ENCODE measurements around the gene PRLHR. TPM values are rescaled to one million over a fixed set of nuclear protein-coding genes. Genes with fewer than 3 reads are reported as not detected.

PRLHR gene
- total RNA-seq (2016; rRNA removed; fragmentation: Illumina TruSeq; extraction: Trizol) (not detected in 2 replicates), polyA plus RNA-seq (2011; rRNA removed) (not detected in 2 replicates), polyA minus RNA-seq (2011; rRNA and poly(A)+ RNA removed; ENCODE audit: low replicate concordance) (not detected in 2 replicates), Bru-seq, nascent RNA (not detected), BruChase-seq, experiment 1, labeled RNA remaining after a 6-hour chase (percentile 31 among the genes with signal in this experiment), BruChase-seq, experiment 2, labeled RNA remaining after a 2-hour chase (percentile 38 among the genes with signal in this experiment)
- not detected in 2 replicates for total RNA-seq (2016; cell fraction: cytosol; rRNA removed; fragmentation: Illumina TruSeq; extraction: Trizol; ENCODE audit: low read depth)
- not detected in 2 replicates for total RNA-seq (2016; cell fraction: insoluble cytoplasmic fraction; rRNA removed; fragmentation: Illumina TruSeq; extraction: Trizol)
- not detected in 2 replicates for total RNA-seq (2016; cell fraction: membrane; rRNA removed; fragmentation: Illumina TruSeq; extraction: Trizol)
- total RNA-seq (2016; cell fraction: nucleus; rRNA removed; fragmentation: Illumina TruSeq; extraction: Trizol): not detected in 2 replicates
- polyA plus RNA-seq (2011; cell fraction: cytosol; rRNA removed): not detected in 2 replicates
- not detected in 2 replicates for polyA plus RNA-seq (2011; cell fraction: nucleus; rRNA removed)
- polyA plus RNA-seq (2012): not detected in 2 replicates
- polyA plus RNA-seq (2016; cell fraction: cytosol; fragmentation: Illumina TruSeq; extraction: Trizol; ENCODE audit: low read depth): not detected in 2 replicates
- not detected in 2 replicates for polyA plus RNA-seq (2016; cell fraction: insoluble cytoplasmic fraction; fragmentation: Illumina TruSeq; extraction: Trizol; ENCODE audit: low read depth)
- not detected in 2 replicates for polyA plus RNA-seq (2016; cell fraction: membrane; fragmentation: Illumina TruSeq; extraction: Trizol; ENCODE audit: low read depth)
- polyA plus RNA-seq (2016; cell fraction: nucleus; fragmentation: Illumina TruSeq; extraction: Trizol; ENCODE audit: insufficient read depth, low read depth): not detected in 2 replicates
- polyA minus RNA-seq (2011; cell fraction: cytosol; rRNA and poly(A)+ RNA removed): not detected in 2 replicates
- polyA minus RNA-seq (2011; cell fraction: nucleus; rRNA and poly(A)+ RNA removed): not detected in 2 replicates
- long read RNA-seq, experiment 1: 0 reads
- long read RNA-seq, experiment 2: 0 reads

DNA sequence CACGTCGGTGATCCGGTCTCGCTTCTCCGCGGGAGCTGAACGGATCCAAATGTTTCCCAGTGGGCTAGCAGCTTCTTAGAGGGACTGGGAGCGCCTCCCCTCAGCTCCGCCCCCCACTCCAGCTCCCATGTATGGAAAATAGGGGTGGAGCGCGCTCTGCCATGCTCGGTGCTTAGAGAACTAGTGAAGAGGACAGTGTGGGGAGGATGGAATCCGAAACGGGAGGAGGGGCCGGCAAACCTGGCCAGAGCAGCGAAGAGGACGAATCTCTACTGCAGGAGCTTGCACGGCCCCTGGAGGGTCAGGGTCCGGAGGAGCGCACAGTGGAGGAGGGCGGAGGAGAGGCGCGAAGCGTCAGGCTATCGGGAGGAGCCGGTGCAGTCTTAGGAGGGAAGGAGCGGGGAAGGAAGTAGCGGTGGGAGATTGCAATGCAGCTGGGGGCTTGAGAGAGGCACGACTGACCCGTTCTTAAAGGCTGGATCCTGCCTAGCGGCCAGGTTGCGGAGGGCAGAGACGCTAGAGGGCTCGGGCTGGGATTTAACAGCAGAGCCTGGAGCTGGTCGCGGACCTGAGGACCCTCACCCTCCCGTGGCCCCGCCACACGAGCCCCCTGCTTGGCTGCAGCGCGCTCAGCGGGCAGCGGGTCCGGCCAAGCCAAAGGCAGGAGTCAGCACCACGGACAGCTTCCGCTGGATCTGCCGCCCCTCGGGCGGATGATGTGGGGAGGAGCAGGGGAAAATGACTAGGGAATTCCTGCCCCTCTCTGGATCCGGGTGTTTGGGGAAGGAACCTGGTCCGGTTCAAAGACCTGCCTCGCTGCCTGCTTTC lies at the start of gene PRLHR:
Gene PRLHR (minus strand): TSS at position 51 of the 828 bp plus-strand sequence. CDS start 404 bp downstream, outside the sequence.
- peaks cover 0 to 14% of the 10 kb centered on the region in 2 experiments; a peak in 3 of 5 replicates for H3K27me3 ChIP-seq (ENCODE audit: control insufficient read depth in 1 of 2, insufficient read depth in 2 of 2, low read length in 2 of 2)
- H3K9ac ChIP-seq (ENCODE audit: insufficient read depth, low read depth, low read length): no peak within 1 kb of the TSS
- ChIA-PET POLR2A (no interaction called here), CTCF (ENCODE audit: low intra/inter-chr PET ratio, low total read pairs) (no interaction called here)
- H3K4me1 ChIP-seq (ENCODE audit: insufficient read depth, low read length): no peaks in the 10 kb centered on the region
- no peak within 1 kb of the TSS for H3K4me2 ChIP-seq (ENCODE audit: low read depth, low read length)
- H3K4me3 ChIP-seq (replicated peaks in 1 of 3; ENCODE audit: insufficient read depth in 1 of 3, low read depth in 2 of 3, low read length in 3 of 3): no peak within 1 kb of the TSS
- no peaks in the 10 kb centered on the region for H3K79me2 ChIP-seq (ENCODE audit: insufficient read depth, low read length)
- H4K20me1 ChIP-seq (ENCODE audit: insufficient read depth, low read length): no peaks in the 10 kb centered on the region
- DNase-seq (ENCODE audit: low spot score) (no peak), ATAC-seq (peak; percentile 66), FAIRE-seq (no peak)
- in situ Hi-C loops (cut with HindIII; ENCODE audit: extremely low pct_ligation_motif_present, low pct_unique_long_range_greater_than_20kb): no loop called here
- H3K9me3 ChIP-seq (ENCODE audit: low read length): no peaks in the 10 kb centered on the region
- intact Hi-C loops (cut with micrococcal nuclease; ENCODE audit: unreplicated experiment): no loop called here
- 40% methylated on average over 37 of the region's 52 CpGs for WGBS (ENCODE audit: low lambda C conversion rate)
- H2AFZ ChIP-seq (ENCODE audit: low read length): no peak within 1 kb of the TSS
- no peaks in the 10 kb centered on the region for H3K36me3 ChIP-seq (replicated peaks in 1 of 2; ENCODE audit: control insufficient read depth in 1 of 2, insufficient read depth in 2 of 2, low read length in 2 of 2)
- H3K27ac ChIP-seq (ENCODE audit: extremely low read length, insufficient read depth, low read length): no peak within 1 kb of the TSS
- no TSS peak for BruUV-seq (replicated peaks)
- TF ChIP-seq U2AF2 (IDR thresholded peaks at IDR 0.05; ENCODE audit: low read depth, low read length): no peak
- TF ChIP-seq, protein P1, sequence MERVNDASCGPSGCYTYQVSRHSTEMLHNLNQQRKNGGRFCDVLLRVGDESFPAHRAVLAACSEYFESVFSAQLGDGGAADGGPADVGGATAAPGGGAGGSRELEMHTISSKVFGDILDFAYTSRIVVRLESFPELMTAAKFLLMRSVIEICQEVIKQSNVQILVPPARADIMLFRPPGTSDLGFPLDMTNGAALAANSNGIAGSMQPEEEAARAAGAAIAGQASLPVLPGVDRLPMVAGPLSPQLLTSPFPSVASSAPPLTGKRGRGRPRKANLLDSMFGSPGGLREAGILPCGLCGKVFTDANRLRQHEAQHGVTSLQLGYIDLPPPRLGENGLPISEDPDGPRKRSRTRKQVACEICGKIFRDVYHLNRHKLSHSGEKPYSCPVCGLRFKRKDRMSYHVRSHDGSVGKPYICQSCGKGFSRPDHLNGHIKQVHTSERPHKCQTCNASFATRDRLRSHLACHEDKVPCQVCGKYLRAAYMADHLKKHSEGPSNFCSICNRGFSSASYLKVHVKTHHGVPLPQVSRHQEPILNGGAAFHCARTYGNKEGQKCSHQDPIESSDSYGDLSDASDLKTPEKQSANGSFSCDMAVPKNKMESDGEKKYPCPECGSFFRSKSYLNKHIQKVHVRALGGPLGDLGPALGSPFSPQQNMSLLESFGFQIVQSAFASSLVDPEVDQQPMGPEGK (CRISPR knock-in tag; IDR thresholded peaks at IDR 0.05): 0 out of 2 replicates have a peak, but pooled peaks have one; percentile 18
- no peak for TF ChIP-seq RCOR2 (CRISPR knock-in tag; IDR thresholded peaks at IDR 0.05)
- TF ChIP-seq, protein P2, sequence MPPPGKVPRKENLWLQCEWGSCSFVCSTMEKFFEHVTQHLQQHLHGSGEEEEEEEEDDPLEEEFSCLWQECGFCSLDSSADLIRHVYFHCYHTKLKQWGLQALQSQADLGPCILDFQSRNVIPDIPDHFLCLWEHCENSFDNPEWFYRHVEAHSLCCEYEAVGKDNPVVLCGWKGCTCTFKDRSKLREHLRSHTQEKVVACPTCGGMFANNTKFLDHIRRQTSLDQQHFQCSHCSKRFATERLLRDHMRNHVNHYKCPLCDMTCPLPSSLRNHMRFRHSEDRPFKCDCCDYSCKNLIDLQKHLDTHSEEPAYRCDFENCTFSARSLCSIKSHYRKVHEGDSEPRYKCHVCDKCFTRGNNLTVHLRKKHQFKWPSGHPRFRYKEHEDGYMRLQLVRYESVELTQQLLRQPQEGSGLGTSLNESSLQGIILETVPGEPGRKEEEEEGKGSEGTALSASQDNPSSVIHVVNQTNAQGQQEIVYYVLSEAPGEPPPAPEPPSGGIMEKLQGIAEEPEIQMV (CRISPR knock-in tag; IDR thresholded peaks at IDR 0.05; ENCODE audit: low read depth): peak; percentile 38; the same call in 1 of the 2 replicates
- no peak for TF ChIP-seq SMAD9 (CRISPR knock-in tag; IDR thresholded peaks at IDR 0.05)
- TF ChIP-seq ZNF879 (CRISPR knock-in tag; IDR thresholded peaks at IDR 0.05): no peak
- no peak for TF ChIP-seq TEAD3 (CRISPR knock-in tag; optimal IDR thresholded peaks at IDR 0.05; ENCODE audit: borderline replicate concordance)
- no peak for TF ChIP-seq ZNF264 (CRISPR knock-in tag; IDR thresholded peaks at IDR 0.05)
- TF ChIP-seq AHR (CRISPR knock-in tag; IDR thresholded peaks at IDR 0.05): 0 out of 2 replicates have a peak, but pooled peaks have one; percentile 42
- TF ChIP-seq ZNF33B (CRISPR knock-in tag; IDR thresholded peaks at IDR 0.05): no peak
- TF ChIP-seq ZSCAN22 (CRISPR knock-in tag; IDR thresholded peaks at IDR 0.05): no peak
- no peak for TF ChIP-seq IRX3 (CRISPR knock-in tag; IDR thresholded peaks at IDR 0.05; ENCODE audit: borderline replicate concordance, low read depth)
- TF ChIP-seq, protein P3, sequence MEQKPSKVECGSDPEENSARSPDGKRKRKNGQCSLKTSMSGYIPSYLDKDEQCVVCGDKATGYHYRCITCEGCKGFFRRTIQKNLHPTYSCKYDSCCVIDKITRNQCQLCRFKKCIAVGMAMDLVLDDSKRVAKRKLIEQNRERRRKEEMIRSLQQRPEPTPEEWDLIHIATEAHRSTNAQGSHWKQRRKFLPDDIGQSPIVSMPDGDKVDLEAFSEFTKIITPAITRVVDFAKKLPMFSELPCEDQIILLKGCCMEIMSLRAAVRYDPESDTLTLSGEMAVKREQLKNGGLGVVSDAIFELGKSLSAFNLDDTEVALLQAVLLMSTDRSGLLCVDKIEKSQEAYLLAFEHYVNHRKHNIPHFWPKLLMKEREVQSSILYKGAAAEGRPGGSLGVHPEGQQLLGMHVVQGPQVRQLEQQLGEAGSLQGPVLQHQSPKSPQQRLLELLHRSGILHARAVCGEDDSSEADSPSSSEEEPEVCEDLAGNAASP (CRISPR knock-in tag; IDR thresholded peaks at IDR 0.05; ENCODE audit: borderline replicate concordance): peak; percentile 51; the same call in 1 of the 2 replicates
- TF ChIP-seq FOXJ3 (CRISPR knock-in tag; IDR thresholded peaks at IDR 0.05; ENCODE audit: borderline replicate concordance): no peak
- 0 out of 2 replicates have a peak, but pooled peaks have one; percentile 26 for TF ChIP-seq ARHGAP35 (CRISPR knock-in tag; IDR thresholded peaks at IDR 0.05; ENCODE audit: borderline replicate concordance)

All from HepG2 (cell line).